ENCODE measurements around the gene RCOR1.
A peak's percentile ranks its signal among the peaks of the same experiment; 100 is the strongest.
"Not testable (repeated sequence)": the region's sequence is repeated elsewhere in the genome, so short reads cannot be mapped to it uniquely, and the experiment has no call there.

Gene RCOR1

DNA sequence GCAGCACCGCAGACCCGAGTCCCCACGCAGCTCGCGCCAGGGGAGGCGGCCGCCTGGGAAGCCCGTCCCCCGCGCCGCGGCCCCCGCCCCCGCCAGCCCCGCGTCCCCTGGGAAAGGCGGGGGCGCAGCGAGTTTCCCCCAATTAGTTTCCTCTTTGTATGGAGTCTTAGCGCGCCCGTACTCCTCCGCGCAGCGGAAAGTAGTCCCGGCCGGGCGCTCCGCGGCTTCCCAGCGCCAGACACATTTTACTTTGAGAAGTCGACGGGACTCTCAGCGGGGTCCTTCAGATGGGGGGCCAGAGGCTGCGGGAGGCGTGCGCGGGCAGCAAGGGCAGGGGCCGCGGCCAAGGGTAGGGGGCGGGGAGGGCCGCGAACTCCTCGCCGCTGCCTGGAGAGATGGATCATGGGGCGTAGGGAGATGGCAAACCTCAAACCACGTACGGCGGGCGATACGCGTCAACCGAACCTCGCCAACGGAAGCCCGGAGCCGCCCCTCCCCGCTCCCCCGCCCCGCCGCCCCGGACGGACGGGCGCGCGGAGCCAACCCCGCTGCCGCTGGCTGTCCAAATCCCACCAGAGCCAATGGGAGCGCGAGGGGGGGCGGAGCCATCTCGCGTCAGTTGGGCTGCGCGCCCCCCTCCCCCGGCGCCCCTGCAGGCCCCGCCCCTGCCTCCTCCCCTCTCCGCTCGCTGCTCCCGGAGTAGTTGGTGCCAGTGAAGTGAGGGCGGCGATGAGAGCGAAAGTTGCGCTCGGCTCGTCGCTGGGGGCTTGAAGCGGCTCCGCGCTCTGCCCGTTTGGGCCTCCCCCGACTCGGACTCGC, at the start of gene RCOR1:
Gene RCOR1, plus strand, starts transcription at position 706 of the 819 bp plus-strand sequence. CDS start 238 bp downstream, outside the sequence.
- Histone ChIP-seq H3K36me3 (ENCODE audit: control insufficient read depth, insufficient read depth, low read length) (no peaks in the 10 kb centered on the region), H3K4me3 (ENCODE audit: low read length) (peak within 1 kb of the TSS; percentile 88), H3K27me3 (ENCODE audit: control insufficient read depth, insufficient read depth, low read length) (no peaks in the 10 kb centered on the region), H3K9ac (ENCODE audit: low read length) (peak within 1 kb of the TSS; percentile 68), H3K4me1 (ENCODE audit: control insufficient read depth, insufficient read depth, low read length) (peaks cover 10% of the 10 kb centered on the region), H3K27ac (ENCODE audit: low read depth, low read length) (peak within 1 kb of the TSS; percentile 97)

DNA sequence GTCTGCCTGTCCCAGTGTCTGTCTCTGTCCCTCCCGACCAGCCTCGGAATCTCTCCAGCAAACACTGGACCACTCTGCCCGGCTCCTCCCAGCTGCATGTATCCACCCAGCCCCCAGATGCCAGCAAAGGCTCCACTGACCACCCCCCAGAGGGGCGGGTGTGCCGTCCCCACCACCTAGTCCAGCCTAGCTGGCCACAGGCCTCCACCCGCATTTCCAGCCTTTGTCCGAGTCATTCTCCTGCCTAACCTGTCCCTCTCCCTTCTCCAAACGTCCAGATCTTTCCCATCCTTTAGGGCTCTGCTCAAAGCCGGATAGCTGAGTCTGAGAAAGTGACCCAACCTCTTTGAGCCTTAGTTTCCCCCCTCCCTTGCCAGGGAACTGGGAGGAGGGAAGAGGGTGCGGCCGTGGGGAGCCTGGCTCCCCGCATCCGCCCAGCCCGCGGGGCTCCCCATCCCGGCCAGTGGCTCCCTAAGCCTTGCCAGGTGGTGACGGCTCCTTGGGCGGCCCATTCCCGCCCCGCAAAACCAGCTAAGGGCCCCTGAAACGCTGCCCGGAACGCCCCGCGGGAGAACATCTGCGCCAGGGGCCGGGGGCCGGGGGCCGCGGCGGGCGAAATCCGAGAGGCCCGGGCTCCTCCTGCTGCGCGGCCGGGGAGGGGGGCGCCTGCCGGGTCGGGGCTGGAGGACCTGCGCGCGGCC, 48.3 kb upstream of the RCOR1 start:
- no peak overlapping the region for H3K9ac ChIP-seq (ENCODE audit: low read length)
- no peaks in the 10 kb centered on the region for H3K4me1 ChIP-seq (ENCODE audit: control insufficient read depth, insufficient read depth, low read length)
- H3K36me3 ChIP-seq (ENCODE audit: control insufficient read depth, insufficient read depth, low read length), result no peaks in the 10 kb centered on the region
- H3K27ac ChIP-seq (ENCODE audit: low read depth, low read length), result no peak overlapping the region
- no peak overlapping the region for H3K4me3 ChIP-seq (ENCODE audit: low read length)
- H3K27me3 ChIP-seq (ENCODE audit: control insufficient read depth, insufficient read depth, low read length), result peaks cover 20% of the 10 kb centered on the region

DNA sequence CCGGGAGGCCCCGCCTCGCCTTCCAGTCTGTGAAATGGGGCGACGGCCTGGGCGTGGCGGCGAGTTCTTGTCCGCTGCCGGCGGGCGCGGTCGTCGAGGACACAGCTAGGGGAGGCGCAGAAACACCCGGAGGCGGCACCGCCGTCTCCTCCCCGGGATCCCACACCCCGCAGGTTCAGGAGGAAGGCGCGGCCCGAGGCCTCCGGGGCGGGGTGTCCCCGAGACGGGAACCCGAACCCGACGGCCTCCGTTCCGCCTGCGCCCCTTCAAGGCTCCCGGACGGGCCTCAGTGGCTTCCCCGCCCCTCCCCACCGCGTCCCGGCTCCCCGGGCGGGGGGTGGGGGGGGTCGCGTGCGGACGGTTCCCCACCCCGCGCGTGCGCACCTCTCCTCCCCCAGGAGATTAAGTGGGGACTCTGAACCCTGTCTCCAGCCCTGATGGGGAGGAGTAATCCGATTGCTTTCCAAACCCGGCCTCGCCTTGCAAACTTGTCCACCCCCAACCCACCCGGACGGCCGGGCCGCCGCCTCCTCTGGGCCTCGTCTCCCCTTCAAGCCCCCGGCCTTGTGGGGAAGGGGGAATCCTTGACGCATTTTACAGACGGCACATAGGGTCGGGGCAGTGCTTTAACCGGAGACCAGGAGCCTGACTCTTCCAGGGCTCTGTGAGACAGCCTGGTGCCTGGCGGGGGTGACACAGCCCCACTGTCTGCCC, 47.5 kb upstream of the RCOR1 start:
- Histone ChIP-seq H3K4me1 (ENCODE audit: control insufficient read depth, insufficient read depth, low read length) (no peaks in the 10 kb centered on the region), H3K4me3 (ENCODE audit: low read length) (peak overlapping the region; percentile 21), H3K27ac (ENCODE audit: low read depth, low read length) (no peak overlapping the region), H3K9ac (ENCODE audit: low read length) (no peak overlapping the region), H3K36me3 (ENCODE audit: control insufficient read depth, insufficient read depth, low read length) (no peaks in the 10 kb centered on the region), H3K27me3 (ENCODE audit: control insufficient read depth, insufficient read depth, low read length) (peaks cover 20% of the 10 kb centered on the region)

DNA sequence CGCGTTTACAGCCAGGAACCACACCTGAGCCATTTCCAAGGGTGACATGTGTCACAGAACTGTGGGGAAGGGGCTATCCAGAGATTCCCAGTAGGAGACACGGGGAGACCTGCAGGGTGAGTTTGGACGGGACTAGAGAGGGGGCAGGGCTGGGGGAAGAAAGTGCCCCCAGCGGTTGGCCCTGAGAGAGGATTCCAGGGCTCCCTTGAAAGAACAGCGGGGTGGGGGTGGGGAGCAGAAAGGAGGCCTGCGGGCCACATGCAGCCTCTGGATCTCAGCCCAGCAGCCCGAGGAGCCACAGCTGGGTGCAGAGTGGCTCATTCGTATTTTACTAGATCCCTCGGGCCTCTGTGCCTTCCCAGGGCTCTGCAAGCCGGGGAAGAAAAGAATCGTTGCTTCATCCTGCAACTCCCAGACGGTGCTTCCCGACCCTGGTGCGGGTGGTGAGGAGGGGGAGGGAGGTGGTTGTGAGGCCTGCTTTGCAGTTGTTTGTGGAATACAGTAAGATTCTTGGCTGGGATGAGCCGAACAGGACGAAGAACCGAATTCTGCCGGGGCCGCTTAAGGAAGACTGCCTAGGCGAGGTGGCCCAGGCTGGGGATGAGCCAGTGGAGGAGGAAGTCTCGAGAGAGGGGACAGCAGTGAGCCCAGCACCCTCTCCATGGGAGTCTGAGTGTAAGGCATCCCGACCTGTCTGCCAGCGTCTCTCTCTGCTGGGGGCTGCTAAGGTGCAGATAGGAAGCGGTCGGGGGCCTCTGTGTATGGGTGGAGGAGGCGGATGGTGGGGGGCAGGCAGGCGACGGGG, 46.8 kb upstream of the RCOR1 start:
- Histone ChIP-seq H3K27me3 (ENCODE audit: control insufficient read depth, insufficient read depth, low read length) (peaks cover 20% of the 10 kb centered on the region), H3K27ac (ENCODE audit: low read depth, low read length) (no peak overlapping the region), H3K9ac (ENCODE audit: low read length) (no peak overlapping the region), H3K4me1 (ENCODE audit: control insufficient read depth, insufficient read depth, low read length) (no peaks in the 10 kb centered on the region), H3K36me3 (ENCODE audit: control insufficient read depth, insufficient read depth, low read length) (no peaks in the 10 kb centered on the region), H3K4me3 (ENCODE audit: low read length) (peak overlapping the region; percentile 2)

DNA sequence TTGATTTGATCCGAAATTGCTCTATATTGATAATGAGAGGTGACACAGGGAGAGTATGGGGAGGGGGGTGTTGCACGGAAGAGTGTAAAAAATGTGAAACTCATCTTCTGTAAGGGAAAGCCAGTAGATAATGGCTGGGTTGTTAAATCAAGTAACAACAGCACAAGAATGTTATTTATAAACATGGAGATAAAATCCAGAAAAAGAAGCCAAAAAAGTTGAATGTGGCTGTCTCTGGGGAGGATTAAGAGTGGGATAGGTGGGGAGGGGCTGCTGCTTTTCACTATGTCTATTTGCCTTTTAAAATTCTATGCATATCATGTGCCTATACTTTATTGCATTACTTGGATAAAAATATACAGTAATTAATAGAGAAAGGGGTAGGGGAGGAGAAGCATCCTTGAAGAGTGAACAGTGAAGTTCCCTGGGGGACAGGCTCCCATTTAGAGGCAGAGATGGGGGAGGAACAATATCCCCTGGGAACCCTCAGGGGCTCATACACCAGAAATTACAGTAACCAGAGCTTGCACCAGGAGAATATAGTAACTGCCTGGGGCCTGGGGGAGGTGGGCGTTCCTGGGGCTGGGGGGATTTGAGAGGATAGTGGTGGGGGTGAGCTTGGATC, 43.7 kb upstream of the RCOR1 start:
- Histone ChIP-seq H3K27me3 (ENCODE audit: control insufficient read depth, insufficient read depth, low read length) (peaks cover 17% of the 10 kb centered on the region), H3K4me3 (ENCODE audit: low read length) (no peak overlapping the region), H3K27ac (ENCODE audit: low read depth, low read length) (no peak overlapping the region), H3K9ac (ENCODE audit: low read length) (no peak overlapping the region), H3K4me1 (ENCODE audit: control insufficient read depth, insufficient read depth, low read length) (no peaks in the 10 kb centered on the region), H3K36me3 (ENCODE audit: control insufficient read depth, insufficient read depth, low read length) (no peaks in the 10 kb centered on the region)

DNA sequence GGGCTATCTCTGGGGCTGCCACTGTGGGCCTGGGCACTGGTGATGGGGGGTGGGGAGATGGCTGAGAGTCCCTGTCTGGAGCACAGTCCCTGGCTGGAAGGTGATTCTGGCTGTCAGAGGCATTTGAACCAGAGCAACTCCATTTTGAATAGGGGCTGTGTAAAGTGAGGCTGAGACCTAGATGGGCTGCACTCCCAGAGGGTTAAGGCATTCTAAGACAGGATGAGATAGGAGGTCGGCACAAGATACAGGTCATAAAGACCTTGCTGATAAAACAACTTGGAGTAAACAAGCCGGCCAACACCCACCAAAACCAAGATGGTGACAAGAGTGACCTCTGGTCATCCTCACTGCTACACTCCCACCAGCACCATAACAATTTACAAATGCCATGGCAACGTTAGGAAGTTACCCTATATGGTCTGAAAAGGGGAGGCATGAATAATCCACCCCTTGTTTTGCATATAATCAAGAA, 41.5 kb upstream of the RCOR1 start:
- not testable (repeated sequence) for H3K4me1 ChIP-seq (ENCODE audit: control insufficient read depth, insufficient read depth, low read length); H3K4me3 ChIP-seq (ENCODE audit: low read length); H3K27me3 ChIP-seq (ENCODE audit: control insufficient read depth, insufficient read depth, low read length); H3K9ac ChIP-seq (ENCODE audit: low read length); H3K36me3 ChIP-seq (ENCODE audit: control insufficient read depth, insufficient read depth, low read length); H3K27ac ChIP-seq (ENCODE audit: low read depth, low read length)

DNA sequence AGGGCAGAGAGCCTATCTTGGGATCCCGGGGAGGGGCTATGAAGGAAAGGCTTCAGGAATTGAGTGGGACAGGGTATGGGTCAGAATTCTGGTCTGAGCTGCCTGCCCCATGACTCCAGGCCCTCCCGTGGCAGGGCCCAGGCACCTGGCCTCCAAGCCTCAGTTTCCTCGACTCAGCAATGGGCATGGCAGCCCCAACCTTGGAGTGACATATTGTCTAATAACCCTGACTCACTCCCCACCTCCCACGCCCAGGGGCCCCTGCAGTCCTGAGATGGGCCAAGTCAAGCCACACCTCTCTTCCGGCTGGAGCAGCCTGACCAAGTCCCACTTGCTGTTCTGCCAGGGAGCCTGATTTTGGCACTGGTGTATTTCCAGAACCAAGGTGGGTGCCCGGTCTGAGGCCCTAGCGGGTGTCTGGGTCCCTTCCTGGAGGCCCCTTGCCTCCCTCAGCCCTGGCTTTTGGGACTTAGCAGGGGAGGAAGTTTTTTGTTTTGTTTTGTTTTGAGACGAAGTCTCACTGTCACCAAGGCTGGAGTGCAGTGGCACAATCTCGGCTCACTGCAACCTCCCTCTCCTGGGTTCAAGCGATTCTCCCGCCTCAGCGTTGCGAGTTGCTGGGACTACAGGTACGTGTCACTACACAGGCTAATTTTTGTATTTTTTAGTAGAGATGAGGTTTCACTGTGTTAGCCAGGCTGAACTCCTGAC, 40.3 kb upstream of the RCOR1 start:
- Histone ChIP-seq H3K4me1 (ENCODE audit: control insufficient read depth, insufficient read depth, low read length) (no peaks in the 10 kb centered on the region), H3K4me3 (ENCODE audit: low read length) (no peak overlapping the region), H3K36me3 (ENCODE audit: control insufficient read depth, insufficient read depth, low read length) (no peaks in the 10 kb centered on the region), H3K9ac (ENCODE audit: low read length) (no peak overlapping the region), H3K27ac (ENCODE audit: low read depth, low read length) (no peak overlapping the region), H3K27me3 (ENCODE audit: control insufficient read depth, insufficient read depth, low read length) (peaks cover 2% of the 10 kb centered on the region)

DNA sequence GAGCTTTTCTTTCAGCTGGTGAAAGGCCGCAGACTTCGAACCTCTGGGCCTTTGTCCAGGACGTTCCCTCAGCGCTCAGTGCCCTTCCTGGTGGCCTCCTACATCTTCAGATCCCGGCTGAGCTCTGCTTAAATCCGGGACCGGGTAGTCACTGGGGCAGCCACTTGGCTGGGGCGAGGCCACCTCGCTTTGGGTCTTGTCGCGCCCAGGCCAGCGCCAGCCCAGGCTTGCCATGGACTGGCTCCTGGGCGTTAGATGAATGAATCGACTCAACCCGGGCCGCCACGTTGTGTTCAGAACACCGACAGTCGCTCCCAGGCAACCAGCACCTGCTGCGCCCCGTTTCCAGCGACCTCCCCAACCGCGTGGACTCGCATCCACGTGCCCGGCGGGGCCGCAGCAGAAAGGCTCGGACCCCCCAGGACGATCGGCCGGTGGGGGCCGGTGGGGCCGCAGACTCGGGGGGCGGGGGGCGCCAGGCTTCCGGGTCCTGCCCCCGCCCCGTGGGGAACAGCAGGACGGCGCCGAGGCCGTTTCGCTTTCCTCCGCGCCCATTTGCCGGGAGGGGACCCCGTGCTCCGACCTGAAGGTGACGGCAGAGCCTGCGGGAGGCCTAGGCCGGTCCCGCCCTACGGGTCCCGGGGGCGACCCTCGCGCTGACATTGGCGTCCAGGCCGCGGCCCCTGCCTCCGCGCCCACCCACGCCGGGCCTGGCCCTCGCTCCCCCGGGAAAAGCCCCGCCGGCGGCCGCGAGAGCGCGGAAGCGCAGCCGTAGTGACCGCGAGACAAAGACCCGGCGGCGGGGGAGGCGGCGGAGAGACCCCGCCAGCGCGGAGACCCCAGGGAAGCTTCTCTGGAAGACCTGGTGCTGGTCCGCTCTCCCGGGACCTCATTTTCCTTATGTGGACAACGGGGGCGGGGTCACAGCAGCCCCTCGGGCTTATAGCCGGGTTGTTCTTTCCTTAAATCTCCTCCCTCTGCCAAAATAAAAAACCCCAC, 37.3 kb upstream of the RCOR1 start:
- H3K27ac ChIP-seq (ENCODE audit: low read depth, low read length), result no peak overlapping the region

DNA sequence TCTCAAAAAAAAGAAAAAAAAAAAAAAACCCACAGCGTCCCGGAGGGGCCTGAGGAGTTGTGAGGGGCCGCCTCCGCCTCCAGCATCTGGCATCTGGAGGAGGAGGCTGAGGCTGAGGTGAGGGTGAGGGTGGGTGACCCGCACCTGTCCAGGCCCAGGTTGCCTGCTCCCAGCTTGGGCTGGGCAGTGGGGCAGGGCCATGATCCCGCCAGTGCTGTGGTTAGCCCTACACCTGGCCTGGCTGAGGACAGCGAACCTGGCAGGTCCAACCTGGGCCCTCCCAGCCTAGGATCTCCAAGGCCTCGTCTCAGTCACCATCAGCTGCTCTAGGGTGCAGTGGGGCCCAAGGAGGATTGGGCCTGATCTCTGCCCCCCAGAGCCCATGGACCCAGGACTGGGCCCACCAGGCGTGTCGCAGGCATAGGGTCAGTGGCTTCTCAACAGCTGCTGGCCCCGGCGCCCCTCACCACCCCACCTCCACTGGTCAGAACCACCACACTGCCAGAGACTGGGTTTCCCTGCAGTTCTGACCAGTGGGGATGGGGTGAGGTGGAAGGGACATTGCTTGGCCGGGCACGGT, 36.3 kb upstream of the RCOR1 start:
- Histone ChIP-seq H3K4me1 (ENCODE audit: control insufficient read depth, insufficient read depth, low read length) (no peaks in the 10 kb centered on the region), H3K27me3 (ENCODE audit: control insufficient read depth, insufficient read depth, low read length) (no peaks in the 10 kb centered on the region), H3K9ac (ENCODE audit: low read length) (no peak overlapping the region), H3K36me3 (ENCODE audit: control insufficient read depth, insufficient read depth, low read length) (no peaks in the 10 kb centered on the region), H3K27ac (ENCODE audit: low read depth, low read length) (no peak overlapping the region), H3K4me3 (ENCODE audit: low read length) (no peak overlapping the region)

More for the DNA sequence above, 37.3 kb upstream of the RCOR1 start:
- Histone ChIP-seq H3K9ac (ENCODE audit: low read length) (peak overlapping the region; percentile 68), H3K36me3 (ENCODE audit: control insufficient read depth, insufficient read depth, low read length) (no peaks in the 10 kb centered on the region), H3K4me3 (ENCODE audit: low read length) (peak overlapping the region; percentile 80), H3K4me1 (ENCODE audit: control insufficient read depth, insufficient read depth, low read length) (no peaks in the 10 kb centered on the region), H3K27me3 (ENCODE audit: control insufficient read depth, insufficient read depth, low read length) (no peaks in the 10 kb centered on the region)

Data from rectal smooth muscle tissue (tissue), 1 donor.